ENCODE results near the gene XKR7.

The XKR7 gene

DNA sequence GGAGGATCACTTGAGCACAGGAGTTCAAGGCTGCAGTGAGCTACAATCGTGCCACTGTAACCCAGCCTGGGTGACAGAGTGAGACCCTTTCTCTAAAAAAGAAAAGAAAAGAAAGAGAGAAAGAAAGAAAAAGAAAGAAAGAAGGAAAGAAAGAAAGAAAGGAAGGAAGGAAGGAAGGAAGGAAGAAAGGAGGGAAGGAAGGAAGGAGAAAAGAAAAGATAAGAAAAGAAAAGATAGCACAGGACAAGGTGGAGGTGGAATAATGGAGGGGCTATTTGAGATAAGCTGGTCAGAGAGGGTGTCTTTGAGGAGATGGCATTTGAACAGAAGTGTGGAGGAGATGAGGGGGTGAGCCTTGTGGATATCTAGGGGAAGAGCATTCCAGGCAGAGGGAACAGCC, 13.5 kb upstream of the XKR7 start:
- H3K27ac Mint-ChIP-seq, result no peak overlapping the region
- peaks cover 17% of the 10 kb centered on the region for H3K27me3 Mint-ChIP-seq
- H3K9me3 Mint-ChIP-seq, result no peaks in the 10 kb centered on the region
- peaks cover 25% of the 10 kb centered on the region for H3K4me1 Mint-ChIP-seq (ENCODE audit: low read depth)
- no peak overlapping the region for H3K4me3 Mint-ChIP-seq
- no peak for DNase-seq
- peaks cover 22% of the 10 kb centered on the region for H3K36me3 Mint-ChIP-seq (ENCODE audit: low read depth)

DNA sequence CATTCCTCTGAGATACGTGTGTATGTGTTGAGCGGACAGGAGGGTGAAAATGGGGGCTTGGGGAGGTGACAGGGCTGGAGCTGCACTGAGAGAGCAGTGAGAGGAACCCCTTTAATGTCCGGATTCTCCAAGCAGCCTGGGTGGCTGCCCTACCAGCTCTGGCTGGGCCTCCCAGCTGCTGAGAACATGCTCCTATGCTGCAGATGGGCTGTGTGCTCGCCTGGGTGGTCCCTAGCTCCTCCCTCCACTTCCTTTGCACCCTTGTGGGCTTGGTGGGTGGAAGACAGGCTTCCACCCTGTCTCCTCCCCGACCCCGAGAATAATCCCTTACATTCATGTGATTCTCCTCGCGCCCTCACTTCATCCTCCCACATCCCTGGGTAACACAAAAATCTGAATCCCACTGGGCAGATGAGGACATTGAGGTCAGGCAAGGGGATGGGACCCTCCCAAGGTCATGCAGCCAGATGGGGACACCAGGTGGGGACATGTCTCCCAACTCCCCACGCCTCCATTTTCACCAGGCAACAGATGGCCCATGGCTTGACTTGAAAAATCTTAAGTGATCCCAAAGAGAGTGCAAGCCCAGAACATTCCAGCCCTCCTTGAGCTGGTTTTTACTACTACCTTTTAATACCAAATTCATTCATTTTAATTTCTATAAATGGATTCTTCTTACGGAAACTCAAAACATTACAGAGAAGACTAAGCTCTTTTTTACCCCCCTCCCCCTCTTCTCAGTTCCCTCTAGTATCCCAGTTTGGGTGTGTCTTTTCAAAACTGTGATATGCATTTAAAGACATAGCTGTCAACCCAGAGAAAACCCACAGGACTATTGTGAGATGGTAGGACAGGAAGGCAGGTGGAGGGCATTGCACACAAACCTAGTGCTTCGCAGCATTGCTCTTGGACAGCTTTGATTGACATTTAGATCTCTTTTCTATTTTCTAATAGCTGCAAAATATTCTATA, 11.1 kb upstream of the XKR7 start:
- Mint-ChIP-seq H3K36me3 (ENCODE audit: low read depth) (peaks cover under 1% of the 10 kb centered on the region), H3K27me3 (peaks cover 32% of the 10 kb centered on the region), H3K9me3 (no peaks in the 10 kb centered on the region), H3K4me1 (ENCODE audit: low read depth) (peaks cover 4% of the 10 kb centered on the region), H3K4me3 (no peak overlapping the region), H3K27ac (no peak overlapping the region)
- DNase-seq, result no peak

DNA sequence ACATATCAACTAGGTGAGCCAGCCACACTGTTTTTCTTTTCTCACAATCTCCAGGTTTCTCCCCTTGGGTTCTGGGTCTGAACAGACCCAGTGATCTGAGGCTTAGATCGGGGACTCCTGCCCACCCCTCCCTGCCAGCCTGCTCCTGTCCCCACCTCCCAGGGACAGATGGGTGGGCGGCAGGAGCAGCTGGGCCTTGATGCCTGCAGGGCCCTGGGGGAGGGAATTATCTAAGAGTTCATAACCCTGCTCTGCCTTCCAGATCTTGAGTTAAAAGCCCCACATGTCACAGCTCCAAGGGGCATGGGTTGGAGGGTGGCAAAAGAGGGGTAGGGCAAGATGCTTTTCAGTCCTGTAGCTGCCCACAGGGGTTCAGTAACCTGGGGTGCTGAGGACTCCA, 5.2 kb upstream of the XKR7 start:
- DNase-seq, result no peak
- Mint-ChIP-seq H3K27ac (no peak overlapping the region), H3K36me3 (ENCODE audit: low read depth) (no peaks in the 10 kb centered on the region), H3K4me3 (no peak overlapping the region), H3K27me3 (peaks cover 64% of the 10 kb centered on the region), H3K9me3 (no peaks in the 10 kb centered on the region), H3K4me1 (ENCODE audit: low read depth) (peaks cover 3% of the 10 kb centered on the region)

- Mint-ChIP-seq H3K27ac (no peak overlapping the region), H3K4me1 (ENCODE audit: low read depth) (peaks cover 5% of the 10 kb centered on the region), H3K9me3 (no peaks in the 10 kb centered on the region), H3K27me3 (peaks cover 66% of the 10 kb centered on the region), H3K4me3 (no peak overlapping the region), H3K36me3 (ENCODE audit: low read depth) (no peaks in the 10 kb centered on the region)
- DNase-seq, result no peak
Observed at GRCh38 chr20:31963889-31964288, 4.1 kb upstream of the XKR7 start.

GRCh38 chr20:31966991-31967655, 828 bp upstream of the XKR7 start:
- Mint-ChIP-seq H3K36me3 (ENCODE audit: low read depth) (no peaks in the 10 kb centered on the region), H3K27me3 (peaks cover 71% of the 10 kb centered on the region), H3K4me1 (ENCODE audit: low read depth) (peaks cover 5% of the 10 kb centered on the region), H3K9me3 (no peaks in the 10 kb centered on the region), H3K4me3 (peak overlapping the region; percentile 42), H3K27ac (no peak overlapping the region)
- no peak for DNase-seq

GRCh38 chr20:31968291-31969126, 558 bp downstream of the XKR7 start:
- H3K4me3 Mint-ChIP-seq, result peak overlapping the region; percentile 79
- H3K9me3 Mint-ChIP-seq, result no peaks in the 10 kb centered on the region
- peak; percentile 90 for DNase-seq
- peaks cover 5% of the 10 kb centered on the region for H3K4me1 Mint-ChIP-seq (ENCODE audit: low read depth)
- H3K27me3 Mint-ChIP-seq, result peaks cover 72% of the 10 kb centered on the region
- H3K36me3 Mint-ChIP-seq (ENCODE audit: low read depth), result no peaks in the 10 kb centered on the region
- H3K27ac Mint-ChIP-seq, result no peak overlapping the region

- peaks cover 64% of the 10 kb centered on the region for H3K27me3 Mint-ChIP-seq
Observed at GRCh38 chr20:31969991-31970390, 2.0 kb downstream of the XKR7 start.

DNA sequence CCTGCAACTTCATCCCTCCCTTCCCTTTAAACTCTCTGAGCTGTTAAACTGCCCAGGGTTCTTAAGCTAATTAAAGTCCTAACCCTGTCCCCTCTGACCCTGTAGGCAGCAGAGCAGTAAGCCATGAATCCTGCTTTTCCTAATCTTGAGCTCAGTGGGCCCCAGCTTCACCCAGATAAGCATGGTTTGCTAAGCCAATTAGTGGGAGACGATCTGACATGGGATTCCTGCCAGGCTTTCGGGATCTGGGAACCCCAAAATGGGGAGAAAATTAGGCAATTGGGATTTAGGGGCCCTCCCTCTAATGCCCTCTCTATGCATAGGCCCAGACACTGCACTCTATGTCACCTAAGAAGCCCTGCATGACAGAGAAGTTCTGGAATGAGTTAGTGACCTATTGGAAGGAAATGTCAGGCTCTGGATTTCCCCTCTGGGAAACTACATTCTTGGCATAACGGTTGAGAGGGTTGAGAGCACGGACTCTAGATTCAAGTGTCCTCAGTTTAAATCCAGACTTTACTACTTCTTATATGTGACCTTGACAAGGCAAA, 4.6 kb downstream of the XKR7 start:
- H3K36me3 Mint-ChIP-seq (ENCODE audit: low read depth), result no peaks in the 10 kb centered on the region
- peaks cover 53% of the 10 kb centered on the region for H3K27me3 Mint-ChIP-seq
- H3K27ac Mint-ChIP-seq, result no peak overlapping the region
- H3K4me1 Mint-ChIP-seq (ENCODE audit: low read depth), result peaks cover 3% of the 10 kb centered on the region
- DNase-seq, result no peak
- no peak overlapping the region for H3K4me3 Mint-ChIP-seq
- no peaks in the 10 kb centered on the region for H3K9me3 Mint-ChIP-seq

More at GRCh38 chr20:31969991-31970390, 2.0 kb downstream of the XKR7 start:
- no peaks in the 10 kb centered on the region for H3K9me3 Mint-ChIP-seq
- no peak overlapping the region for H3K4me3 Mint-ChIP-seq
- no peak overlapping the region for H3K27ac Mint-ChIP-seq
- DNase-seq, result no peak
- H3K4me1 Mint-ChIP-seq (ENCODE audit: low read depth), result peaks cover 5% of the 10 kb centered on the region
- H3K36me3 Mint-ChIP-seq (ENCODE audit: low read depth), result no peaks in the 10 kb centered on the region

GRCh38 chr20:31974296-31974695, 6.3 kb downstream of the XKR7 start:
- no peak overlapping the region for H3K4me3 Mint-ChIP-seq
- no peak overlapping the region for H3K27ac Mint-ChIP-seq
- H3K4me1 Mint-ChIP-seq (ENCODE audit: low read depth), result no peaks in the 10 kb centered on the region
- H3K36me3 Mint-ChIP-seq (ENCODE audit: low read depth), result no peaks in the 10 kb centered on the region
- H3K9me3 Mint-ChIP-seq, result no peaks in the 10 kb centered on the region
- H3K27me3 Mint-ChIP-seq, result peaks cover 44% of the 10 kb centered on the region
- DNase-seq, result no peak

DNA sequence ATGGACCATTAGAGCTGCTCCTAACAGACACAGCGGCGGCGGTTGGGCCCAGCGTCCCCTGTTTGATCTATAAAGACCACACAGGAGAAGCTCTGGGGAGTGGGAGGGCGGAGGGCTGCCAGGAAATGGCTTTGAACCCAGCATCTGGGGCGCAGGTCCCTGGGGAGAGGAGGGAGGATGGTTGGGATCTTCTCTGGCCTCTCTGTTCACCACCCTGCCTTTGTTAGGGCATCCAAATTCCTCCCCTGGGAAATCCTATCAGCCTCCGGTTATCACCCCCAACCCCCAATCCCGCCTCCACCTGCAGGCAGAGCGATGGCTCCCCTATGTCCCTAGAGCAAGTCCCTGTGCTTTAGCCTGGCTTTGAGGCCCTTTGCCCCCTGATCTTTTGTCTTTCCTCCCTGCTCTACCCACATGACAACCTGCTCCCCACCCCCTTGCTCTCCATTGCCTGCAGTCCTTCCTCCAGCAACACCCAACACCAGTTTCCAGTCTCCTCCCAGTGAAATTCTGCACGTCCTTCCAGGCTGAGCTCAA, 7.1 kb downstream of the XKR7 start:
- no peaks in the 10 kb centered on the region for H3K36me3 Mint-ChIP-seq (ENCODE audit: low read depth)
- H3K9me3 Mint-ChIP-seq, result no peaks in the 10 kb centered on the region
- no peak overlapping the region for H3K4me3 Mint-ChIP-seq
- no peaks in the 10 kb centered on the region for H3K4me1 Mint-ChIP-seq (ENCODE audit: low read depth)
- no peak for DNase-seq
- H3K27ac Mint-ChIP-seq, result no peak overlapping the region
- peaks cover 42% of the 10 kb centered on the region for H3K27me3 Mint-ChIP-seq

GRCh38 chr20:31975874-31976273, 7.9 kb downstream of the XKR7 start:
- H3K27ac Mint-ChIP-seq, result no peak overlapping the region
- DNase-seq, result no peak
- H3K36me3 Mint-ChIP-seq (ENCODE audit: low read depth), result no peaks in the 10 kb centered on the region
- H3K4me1 Mint-ChIP-seq (ENCODE audit: low read depth), result no peaks in the 10 kb centered on the region
- H3K9me3 Mint-ChIP-seq, result no peaks in the 10 kb centered on the region
- H3K4me3 Mint-ChIP-seq, result no peak overlapping the region
- peaks cover 34% of the 10 kb centered on the region for H3K27me3 Mint-ChIP-seq

DNA sequence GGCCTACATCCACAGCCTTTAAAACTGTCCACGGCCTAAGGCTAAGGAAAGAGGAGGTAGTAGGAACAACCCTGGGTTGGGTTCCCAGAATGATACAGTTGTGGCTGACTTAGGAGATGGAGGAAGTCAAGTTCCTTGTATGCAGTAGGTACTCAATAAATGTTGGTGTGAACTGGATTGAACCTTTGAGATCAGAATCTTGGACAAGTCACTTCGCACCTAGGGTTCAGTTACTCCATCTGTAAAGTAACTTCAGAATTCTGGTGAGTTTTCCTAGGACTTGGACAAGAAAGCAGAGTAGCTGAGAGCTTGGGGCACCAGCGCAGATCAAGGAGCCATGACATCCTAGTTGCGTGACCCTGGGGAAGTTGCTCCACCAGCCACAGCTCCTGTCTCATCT, 9.1 kb downstream of the XKR7 start:
- Mint-ChIP-seq H3K4me1 (ENCODE audit: low read depth) (no peaks in the 10 kb centered on the region), H3K9me3 (no peaks in the 10 kb centered on the region), H3K27me3 (peaks cover 32% of the 10 kb centered on the region), H3K27ac (no peak overlapping the region), H3K36me3 (ENCODE audit: low read depth) (no peaks in the 10 kb centered on the region), H3K4me3 (no peak overlapping the region)
- no peak for DNase-seq

DNA sequence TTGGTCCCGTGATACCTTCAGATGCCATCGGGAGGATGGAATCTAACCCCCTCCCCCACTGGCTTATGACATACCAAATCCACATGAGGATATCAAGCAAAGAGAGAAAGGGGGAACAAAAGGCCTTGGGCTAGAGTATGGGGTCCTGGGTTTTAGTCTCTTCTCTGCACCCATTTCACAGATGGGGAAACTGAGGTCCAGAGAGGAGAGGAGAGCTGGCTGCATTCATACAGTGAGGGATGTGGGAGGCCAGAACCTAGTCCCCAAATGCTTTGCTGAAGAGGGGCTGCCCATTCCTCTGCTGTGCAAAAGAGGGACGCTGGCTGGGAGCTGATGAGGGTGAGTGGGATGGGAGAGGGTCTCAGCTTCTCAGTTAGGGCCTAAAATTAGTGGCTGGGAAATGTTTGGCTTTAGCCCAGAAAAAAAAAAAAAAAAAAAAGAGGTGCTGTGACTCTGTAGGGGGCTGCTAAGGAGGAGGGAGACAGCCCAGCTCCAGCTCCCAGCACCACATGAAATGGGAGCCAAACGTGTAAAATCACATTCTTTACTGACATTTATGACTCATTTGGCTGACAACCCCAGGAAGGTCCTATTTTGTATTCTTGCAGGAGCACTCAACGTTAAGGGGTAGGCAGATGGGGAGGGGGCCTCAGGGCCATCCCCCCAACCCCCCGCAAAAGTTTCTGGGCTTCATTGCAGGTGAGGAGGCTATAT, 11.9 kb downstream of the XKR7 start:
- Mint-ChIP-seq H3K27me3 (peaks cover 27% of the 10 kb centered on the region), H3K36me3 (ENCODE audit: low read depth) (no peaks in the 10 kb centered on the region)
- no peak for DNase-seq

More for the DNA sequence above, 11.9 kb downstream of the XKR7 start:
- Mint-ChIP-seq H3K27ac (no peak overlapping the region), H3K4me1 (ENCODE audit: low read depth) (no peaks in the 10 kb centered on the region), H3K4me3 (no peak overlapping the region), H3K9me3 (no peaks in the 10 kb centered on the region)
